GM20000 (cell line): ENCODE measurements around the gene MRPL49.

Experiments
- DNase-seq: peaks from one replicate; pipeline ENCODE4 v3.0.0; 2012; ENCODE audit warnings: low spot score
- TF ChIP-seq, protein P1 (sequence below): IDR thresholded peaks from 2 replicates; pipeline ENCODE4 v1.5.1; 2012; ENCODE audit warnings: mild to moderate bottlenecking, control low read depth; ENCODE audit errors: extremely low read depth, missing control alignments

The MRPL49 gene

DNA sequence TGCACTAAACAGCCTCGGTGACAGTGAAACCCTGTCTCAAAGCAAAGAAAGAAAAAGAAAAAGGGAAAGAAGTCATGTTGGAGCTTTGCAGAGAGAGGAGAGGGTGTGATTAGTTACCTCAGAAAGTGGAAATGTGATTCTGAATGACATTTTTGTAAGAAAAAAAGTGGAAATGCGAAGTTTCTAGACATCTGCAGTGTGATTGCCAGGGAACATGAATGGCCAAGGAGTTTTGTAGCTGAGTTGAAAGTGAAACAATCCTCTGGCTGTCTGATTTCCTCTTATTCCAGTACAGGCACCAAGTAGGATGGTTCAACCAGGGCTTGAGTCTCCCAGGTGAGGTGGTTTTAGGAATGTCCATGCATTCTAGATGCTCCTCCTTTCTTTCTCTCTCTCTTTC lies 30.0 kb downstream of the MRPL49 start:
- no peak for DNase-seq
- TF ChIP-seq, protein P1, sequence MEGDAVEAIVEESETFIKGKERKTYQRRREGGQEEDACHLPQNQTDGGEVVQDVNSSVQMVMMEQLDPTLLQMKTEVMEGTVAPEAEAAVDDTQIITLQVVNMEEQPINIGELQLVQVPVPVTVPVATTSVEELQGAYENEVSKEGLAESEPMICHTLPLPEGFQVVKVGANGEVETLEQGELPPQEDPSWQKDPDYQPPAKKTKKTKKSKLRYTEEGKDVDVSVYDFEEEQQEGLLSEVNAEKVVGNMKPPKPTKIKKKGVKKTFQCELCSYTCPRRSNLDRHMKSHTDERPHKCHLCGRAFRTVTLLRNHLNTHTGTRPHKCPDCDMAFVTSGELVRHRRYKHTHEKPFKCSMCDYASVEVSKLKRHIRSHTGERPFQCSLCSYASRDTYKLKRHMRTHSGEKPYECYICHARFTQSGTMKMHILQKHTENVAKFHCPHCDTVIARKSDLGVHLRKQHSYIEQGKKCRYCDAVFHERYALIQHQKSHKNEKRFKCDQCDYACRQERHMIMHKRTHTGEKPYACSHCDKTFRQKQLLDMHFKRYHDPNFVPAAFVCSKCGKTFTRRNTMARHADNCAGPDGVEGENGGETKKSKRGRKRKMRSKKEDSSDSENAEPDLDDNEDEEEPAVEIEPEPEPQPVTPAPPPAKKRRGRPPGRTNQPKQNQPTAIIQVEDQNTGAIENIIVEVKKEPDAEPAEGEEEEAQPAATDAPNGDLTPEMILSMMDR = no peak

DNA sequence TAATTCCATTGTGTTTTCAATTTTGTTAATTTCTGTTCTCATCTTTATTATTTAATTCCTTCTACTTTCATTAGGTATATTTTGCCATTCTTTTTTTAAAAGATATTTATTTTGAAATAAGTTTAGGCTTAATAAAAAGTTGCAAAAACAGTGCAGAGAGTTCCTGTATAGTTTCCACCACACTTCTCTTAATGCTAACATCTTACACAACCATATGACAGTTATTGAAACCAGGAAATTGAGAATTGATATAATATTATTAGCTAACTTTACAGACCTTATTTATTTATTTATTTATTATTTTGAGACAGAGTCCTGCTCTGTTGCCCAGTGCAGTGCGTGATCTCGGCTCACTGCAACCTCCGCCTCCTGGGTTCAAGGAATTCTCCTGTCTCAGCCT lies 34.1 kb downstream of the MRPL49 start:
- TF ChIP-seq, protein P1 = no peak
- no peak for DNase-seq

DNA sequence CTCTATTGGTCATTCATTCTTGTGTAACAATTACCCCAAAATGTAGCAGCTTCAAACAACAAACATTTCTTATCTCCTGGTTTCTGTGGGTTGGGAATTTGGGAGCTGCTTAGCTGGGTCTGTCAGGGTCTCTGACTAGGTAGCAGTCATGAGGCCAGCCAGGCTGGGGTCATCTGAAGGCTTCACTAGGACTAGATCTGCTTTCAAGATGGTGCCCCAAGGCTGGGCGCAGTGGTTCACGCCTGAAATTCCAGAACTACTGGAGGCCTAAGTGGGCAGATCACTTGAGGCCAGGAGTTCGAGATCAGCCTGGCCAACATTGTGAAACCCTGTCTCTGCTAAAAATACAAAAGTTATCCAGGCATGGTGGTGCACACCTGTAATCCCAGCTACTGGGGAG lies 34.8 kb downstream of the MRPL49 start:
- TF ChIP-seq, protein P1 = no peak
- no peak for DNase-seq

DNA sequence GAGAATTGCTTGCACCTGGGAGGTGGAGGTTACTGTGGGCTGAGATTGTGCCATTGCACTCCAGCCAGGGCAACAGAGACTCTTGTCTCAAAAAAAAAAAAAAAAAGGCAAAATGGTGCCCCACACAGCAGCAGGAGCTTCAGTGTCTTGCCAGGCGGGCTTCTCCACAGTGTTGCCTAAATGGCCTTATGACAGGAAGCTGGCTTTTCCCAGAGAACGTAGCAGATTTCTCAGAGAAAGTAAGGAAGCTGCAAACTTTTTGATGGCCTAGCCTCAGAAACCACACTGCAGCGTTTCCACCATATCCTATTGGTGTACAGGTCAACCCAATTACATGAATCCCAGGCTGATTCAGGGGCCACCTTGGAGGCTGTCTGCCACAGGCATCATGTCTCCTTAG lies 35.2 kb downstream of the MRPL49 start:
- no peak for DNase-seq
- TF ChIP-seq, protein P1 = no peak

DNA sequence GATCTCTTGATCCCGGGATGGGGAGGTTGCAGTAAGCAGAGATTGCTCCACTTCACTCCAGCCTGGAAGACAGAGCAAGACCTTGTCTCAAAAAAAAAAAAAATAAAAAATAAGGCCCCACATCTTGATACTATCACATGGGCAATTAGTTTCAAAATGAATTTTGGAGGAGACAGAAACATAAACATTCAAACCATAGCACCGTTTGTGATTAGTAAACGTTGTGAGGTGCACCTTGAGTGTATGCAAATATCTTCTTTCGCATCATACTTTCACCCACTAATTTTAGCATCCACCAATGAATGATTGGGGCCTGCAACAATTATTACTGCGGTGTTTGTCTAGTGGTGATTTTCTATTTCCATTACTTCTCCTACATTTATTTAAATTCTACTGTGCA lies 36.9 kb downstream of the MRPL49 start:
- DNase-seq = peak; percentile 56
- TF ChIP-seq, protein P1 = no peak

DNA sequence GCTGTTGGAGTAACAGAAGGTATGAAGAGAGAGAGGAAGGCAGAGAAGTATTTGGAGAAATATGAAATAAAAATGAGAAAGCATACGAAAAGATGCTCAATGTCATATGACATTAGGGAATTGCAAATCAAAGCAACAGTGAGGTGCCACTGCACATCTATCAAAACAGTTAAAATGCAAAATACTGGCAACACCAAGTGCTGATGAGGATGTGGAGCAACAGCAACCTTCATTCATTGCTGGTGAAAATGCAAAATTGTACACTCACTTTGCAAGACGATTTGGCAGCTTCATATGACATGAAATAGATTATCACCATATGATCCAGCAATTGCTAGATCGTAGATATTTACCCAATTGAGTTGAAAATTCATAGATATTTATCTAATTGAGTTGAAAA lies 38.5 kb downstream of the MRPL49 start:
- TF ChIP-seq, protein P1 = no peak
- DNase-seq = no peak

DNA sequence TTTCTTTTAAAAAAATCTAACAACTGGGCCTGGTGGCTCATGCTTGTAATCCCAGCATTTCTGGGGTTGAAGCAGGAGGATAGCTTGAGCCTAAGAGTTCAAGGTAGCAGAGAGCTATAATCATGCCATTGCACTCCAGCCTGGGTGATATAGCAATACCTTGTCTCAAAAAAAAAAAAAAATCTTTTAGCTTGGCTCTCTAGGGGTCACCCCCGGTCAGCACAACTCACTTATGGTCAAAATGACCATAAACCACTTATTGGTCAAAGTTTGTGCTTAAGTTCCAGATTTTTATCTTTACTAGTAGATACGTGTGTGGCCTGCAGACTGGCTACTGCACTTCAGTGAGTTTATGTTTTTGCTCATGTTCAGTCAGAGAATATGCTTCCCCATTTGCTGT lies 41.6 kb downstream of the MRPL49 start:
- DNase-seq = no peak
- TF ChIP-seq, protein P1 = no peak
